GM18498 (cell line): ENCODE data around the gene ZKSCAN4.

Source experiments
- ATAC-seq: cut with Tn5 transposase; IDR thresholded peaks from one replicate; pipeline ENCODE4 v1.9.1; 2021; ENCODE audit warnings: mild to moderate bottlenecking, moderate library complexity; ENCODE audit not compliant: unreplicated experiment

Gene ZKSCAN4

DNA sequence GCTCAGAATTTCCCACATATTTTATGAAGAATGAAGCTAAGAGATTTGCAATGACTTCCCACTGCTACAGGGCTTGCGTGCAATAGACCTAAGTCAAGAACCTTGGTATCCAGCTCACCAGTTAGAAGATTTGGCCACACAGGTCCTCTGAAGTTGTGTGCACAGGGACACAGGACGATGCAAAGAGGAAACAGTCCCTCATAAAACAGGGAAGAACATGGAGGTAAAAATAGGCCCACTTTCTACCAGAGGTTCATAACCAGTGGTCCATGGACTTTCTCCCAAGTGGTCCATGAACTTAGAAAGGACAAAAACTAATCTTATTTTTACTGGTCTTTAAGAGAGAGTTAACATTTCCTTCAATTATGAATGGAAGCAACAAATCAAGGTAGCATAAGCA lies 1.3 kb downstream of the ZKSCAN4 start:
- ATAC-seq, result no peak

GRCh38 chr6:28248916-28249315 lies 3.2 kb downstream of the ZKSCAN4 start:
- ATAC-seq, result no peak

DNA sequence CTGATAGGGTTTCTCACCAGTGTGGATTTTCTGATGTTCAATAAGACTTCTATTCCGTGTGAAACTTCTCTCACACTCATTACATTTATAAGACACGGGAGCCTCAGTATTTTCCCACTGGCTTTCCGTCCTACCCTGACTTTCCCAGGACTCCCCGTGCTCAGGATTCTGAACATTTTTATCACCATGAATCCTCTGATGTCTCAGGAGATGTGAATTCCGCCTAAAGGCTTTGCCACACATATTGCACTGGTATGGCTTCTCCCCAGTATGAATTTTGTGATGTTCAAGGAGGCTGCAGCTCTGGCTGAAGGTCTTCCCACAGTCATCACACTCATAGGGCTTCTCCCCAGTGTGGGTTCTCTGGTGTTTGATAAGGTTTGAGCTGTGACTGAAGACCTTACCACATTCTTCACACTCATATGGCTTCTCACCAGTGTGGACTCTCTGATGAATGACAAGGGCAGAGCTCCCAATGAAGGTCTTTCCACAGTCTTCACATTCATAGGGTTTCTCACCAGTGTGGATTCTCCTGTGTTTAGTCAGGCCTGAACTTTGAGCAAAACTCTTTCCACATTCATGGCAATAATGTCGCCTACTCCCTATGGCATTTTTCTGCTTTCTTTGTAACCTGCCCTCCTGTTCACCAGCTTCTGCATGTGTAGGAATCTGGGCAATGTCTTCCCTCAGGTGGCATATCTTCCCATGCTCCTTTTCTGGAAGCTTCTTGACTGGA lies 6.7 kb downstream of the ZKSCAN4 start:
- ATAC-seq, result no peak

DNA sequence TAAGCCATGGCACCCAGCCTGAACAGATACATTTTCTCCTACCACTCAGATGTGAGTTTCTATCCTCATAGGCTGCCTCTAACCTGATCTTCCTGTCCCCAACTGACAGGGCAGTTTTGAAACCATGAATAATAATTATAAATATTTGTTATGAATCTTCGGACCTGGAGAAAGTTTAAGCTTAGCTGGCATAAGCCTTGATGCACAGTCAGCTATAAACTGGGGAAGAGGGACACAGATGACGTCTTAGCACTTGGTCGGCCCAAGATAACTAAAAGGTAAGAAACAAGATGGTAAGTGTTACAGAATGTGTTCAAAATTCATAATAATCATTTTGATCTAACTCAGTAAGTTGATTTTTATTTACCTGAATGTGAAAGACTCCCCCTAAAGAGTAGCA lies 8.1 kb downstream of the ZKSCAN4 start:
- ATAC-seq, result no peak

DNA sequence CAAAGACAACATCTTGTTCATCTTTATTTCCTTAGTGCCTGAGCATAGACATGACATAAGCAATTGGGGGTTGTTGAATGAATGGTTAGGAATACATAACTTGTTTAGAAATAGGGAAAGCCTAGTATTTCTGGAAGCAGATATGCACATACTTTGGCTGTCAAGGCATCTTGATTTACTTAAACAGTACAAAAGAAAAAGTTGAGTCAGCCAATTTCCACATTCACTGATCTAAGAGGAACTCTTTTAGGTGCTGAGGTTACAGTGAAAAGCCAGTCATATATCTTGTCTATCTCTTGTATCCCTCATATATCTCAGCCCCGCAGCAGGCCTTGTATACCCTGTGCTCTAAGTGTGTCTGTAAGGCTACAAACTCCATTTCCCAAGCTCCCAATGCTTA lies 11.6 kb downstream of the ZKSCAN4 start:
- no peak for ATAC-seq

- ATAC-seq, result peak; percentile 71
These were observed 12.4 kb downstream of the ZKSCAN4 start for GRCh38 chr6:28239636-28240035.

DNA sequence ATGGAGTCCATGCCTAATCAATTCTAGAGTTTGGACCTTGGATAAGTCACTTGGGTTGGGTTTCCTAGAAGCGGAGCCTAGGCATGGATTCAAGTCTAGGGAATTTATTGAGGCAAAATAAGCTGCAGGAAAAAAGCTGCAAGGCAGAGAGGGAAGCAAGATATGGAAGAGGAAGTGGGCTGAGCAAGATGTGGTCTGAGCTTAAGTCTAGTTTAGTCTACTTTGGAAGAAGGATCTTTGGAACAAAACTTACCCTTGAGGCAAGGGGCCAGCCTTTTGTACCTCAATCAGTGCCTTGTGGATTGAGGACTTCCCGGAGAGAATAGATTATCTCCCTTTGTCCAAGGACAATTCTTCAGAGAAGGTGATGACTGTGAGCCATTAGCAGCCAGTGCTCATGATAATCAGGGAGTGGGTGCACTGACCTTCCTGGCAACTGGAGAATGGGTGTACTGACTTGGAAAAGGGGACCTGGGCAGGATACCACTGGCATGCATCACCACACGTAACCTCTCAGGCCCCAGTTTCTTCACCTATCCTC lies 16.1 kb downstream of the ZKSCAN4 start:
- no peak for ATAC-seq

DNA sequence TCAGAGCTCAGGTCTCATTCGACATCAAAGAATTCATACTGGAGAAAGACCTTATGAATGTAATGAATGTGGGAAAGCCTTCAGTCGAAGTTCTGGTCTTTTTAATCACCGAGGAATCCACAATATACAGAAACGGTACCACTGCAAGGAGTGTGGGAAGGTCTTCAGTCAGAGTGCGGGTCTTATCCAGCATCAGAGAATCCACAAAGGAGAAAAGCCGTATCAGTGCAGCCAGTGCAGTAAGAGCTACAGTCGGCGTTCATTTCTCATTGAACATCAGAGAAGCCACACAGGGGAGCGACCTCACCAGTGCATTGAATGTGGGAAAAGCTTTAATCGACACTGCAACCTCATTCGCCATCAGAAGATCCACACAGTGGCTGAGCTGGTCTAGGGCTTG lies 19.3 kb downstream of the ZKSCAN4 start:
- ATAC-seq, result no peak

DNA sequence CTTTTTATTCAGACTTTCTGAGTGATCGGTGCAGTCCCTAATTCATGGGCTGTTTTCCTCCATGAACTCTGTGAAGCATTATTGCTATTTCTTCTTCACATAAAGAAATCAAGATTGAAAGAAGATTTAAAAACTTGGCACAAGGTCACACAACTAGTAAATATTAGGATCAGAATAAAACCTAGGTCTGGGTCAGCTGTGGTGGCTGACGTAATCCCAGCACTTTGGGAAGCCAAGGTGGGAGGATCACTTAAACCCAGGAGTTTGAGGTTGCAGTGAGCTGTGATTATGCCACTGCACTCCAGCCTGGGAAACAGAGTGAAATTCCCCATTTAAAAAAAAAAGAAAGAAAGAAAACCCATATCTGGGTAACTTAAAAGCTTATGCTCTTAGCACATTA lies 25.6 kb downstream of the ZKSCAN4 start:
- ATAC-seq, result no peak

DNA sequence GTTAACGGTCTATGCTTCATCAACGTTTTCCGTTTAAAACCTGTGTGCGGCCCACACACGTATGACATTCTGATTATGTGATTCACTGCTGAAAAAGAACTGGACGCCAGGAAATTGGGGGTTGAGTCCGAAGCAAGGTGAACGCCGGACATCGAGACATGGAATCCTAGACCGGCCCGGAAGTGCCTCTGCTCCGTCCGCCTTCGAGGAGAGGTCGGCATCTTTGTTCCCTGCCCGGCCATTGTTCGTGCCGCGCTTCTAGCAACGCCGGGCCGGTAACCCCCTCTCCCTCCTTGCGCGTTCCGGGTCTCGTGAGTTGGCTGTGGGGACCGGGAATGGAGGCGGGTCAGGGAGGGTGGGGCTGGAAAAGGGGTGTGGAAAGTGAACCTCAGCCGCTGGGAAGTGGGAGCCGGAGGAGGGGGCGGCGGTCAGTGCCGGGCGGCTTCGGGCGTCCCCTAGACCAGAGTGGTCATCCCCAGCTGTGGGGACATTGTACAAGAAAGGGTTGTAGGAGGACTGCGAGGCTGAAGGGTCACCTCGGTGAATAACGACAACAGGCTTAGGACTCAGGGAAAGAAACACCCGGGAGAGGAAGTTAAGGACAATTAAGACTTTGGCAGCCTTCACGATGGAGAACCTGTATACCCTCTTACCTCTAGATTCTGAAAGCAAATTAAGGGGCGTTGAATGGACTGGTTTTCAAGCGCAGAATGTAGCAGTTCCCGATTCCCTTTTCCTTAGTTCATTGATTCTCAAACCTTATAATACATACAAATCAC lies 26.8 kb downstream of the ZKSCAN4 start, which contains the start of gene ZSCAN9:
Gene ZSCAN9 (plus strand): TSS at position 220 of the 779 bp plus-strand sequence. CDS start 1,810 bp downstream, outside the sequence.
- ATAC-seq, result peak; percentile 95

- ATAC-seq, result no peak
These were observed 27.7 kb downstream of the ZKSCAN4 start for GRCh38 chr6:28224131-28225055.

DNA sequence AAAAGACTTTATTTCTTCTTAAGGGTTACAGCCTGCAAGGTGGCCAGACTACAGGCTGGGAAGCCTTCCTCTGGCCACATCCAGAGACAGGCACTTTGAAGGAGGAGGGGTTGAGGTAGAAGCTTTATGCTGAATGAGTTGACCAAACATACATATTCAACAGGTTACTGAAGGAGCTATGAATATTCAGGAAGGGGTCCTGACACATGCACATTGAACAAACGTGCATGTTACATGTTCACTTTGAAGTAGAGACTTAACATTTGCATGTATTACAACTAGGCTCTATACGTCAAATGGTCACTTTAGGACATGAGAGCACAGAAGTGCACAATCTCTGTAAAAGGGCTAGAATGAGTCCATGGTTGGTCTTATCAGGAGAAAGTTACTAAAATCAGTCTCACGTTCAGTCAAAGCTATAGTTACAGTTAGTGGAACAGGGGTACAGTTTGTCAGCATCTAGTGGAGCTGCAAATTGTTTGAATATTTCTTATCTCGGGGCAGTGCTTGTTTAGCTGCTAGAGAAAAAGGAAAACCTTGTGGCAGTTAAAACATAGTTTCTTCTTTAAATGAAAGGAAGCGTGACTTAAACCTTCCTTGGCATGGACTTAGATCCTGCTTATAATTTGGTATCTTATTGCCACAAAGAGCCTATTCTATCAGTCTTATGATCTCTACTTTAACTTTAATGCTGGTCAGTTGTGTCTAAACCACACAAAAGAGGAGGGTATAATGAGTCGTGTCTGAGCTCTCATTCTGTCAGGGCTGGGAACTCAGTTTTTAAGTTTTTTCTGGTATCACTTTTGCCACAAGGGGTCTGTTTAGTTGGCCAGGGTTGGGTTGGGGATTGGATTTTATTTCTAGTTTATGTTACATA lies 31.6 kb downstream of the ZKSCAN4 start:
- no peak for ATAC-seq

DNA sequence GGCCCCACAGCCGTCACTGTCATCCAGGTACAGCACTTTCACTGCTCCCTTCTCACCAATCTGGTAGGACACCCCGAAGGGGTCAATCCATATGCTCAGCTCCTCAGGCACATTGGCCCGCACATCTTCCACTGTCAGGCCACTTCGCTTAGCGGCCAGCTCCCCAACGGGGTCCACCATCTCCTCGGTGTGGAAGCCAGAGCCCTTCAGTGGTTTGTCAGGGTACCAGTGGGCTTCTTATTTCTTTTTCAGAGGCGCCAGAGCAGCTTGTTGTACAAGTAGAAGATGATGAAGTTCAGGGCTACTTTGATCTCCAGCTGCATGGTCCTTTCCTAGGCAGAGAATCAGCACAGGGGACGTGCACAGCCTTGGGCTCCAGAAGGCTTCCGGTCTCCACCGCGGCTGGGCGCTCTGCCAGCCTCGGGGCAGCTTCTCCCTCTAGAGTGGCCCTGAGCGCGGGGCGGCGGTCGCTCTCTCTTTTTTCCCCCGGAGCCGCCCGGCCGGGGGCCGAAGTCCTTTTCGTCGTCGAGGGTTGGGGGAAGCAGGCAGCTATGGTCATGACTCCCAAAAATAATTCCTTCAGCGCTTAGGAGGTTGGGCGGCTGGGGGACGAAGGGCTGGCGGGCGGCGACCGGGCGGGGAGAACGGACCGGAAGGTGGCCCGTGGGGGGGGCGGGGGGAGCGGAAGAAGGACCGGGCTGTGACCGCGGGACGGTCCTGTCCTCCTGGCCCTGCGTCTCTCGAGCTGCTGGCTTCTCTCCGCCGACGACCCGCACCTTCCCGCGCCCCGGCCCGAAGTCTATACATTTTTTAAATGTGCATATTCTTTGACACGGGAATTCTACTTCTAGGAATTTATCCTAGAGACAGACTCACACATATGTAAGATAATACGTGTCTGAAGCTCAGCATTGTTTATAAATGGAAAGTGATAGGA lies 33.5 kb downstream of the ZKSCAN4 start:
- peak; percentile 82 for ATAC-seq

- no peak for ATAC-seq
These were observed 34.2 kb downstream of the ZKSCAN4 start for GRCh38 chr6:28217890-28218289.

DNA sequence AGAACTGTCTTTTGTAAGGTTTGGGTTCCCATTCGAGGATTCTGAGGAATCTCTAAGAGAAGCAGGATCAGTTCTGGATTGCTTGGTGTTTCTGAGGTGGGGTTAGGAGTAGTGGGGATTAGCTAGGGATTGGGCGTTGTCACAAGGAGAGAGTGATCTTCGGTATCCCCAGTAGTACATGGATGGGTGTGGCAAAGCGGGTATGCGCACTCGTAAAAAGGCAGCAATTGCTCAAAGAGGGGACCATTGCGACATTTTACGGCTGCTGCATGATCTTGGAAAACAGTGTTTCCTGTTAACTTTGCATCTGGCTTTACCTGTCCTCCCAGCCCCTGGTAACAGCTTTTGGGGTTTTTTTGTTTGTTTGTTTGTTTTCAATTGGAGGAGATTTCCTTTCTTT lies 36.6 kb downstream of the ZKSCAN4 start:
- ATAC-seq, result no peak

DNA sequence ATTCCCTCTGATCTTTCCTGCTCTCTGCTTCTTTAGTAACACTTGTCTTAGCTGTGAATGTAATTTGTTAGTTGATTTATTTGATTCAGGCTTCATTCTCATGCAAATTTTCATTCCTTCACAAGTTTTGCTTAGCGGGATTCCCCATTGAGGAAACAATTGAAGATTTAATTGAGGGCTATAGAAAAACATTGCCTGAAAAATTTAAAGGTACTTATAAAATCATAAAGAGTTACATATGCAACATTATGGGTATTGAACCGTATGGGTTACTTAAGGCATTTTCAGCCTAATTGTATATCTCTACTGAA lies 38.9 kb downstream of the ZKSCAN4 start:
- no peak for ATAC-seq

GRCh38 chr6:28212510-28213212 lies 39.4 kb downstream of the ZKSCAN4 start:
- ATAC-seq, result peak; percentile 67

GRCh38 chr6:28211840-28212509 lies 40.1 kb downstream of the ZKSCAN4 start:
- ATAC-seq, result no peak
